ENCODE measurements around the gene ESPNL.

DNA sequence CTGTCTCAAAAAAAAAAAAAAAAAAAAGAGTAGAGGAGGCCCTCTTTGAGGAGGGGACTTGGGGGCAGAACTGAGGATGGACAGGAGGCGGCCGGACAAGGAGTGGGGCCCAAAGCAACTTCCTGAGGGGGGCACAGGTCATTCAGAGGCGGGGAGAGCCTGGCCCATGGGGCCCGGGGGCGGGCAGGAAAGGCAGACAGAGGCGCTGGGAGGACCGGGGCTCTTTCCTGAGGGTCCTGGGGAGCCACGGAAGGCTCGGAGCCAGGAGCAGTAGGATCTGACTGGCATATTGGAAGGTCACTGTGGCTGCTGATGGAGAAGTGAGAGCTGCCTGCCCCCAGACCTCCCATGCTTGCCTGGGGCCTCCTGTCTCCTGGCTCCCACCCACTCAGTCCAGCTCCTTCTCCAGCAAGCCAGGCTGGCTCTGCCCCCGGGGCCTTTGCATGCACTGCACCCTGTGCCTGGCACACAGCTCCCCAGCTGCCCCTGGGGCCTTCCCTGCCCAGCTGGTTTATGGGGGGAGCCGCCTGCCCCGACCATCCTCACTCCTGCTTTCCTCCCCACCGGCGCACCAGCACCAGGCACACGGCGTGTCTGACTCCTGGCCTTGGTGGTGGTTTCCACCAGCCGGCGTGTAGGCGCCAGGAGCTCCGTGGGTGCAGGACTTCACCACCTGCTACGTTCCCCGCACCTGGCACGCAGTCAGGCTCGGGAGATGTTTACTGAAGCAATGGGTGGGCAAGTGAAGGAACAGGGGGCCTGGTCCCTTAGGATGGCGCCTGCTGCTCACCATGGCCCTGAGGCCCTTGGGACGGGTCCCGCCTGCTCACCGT lies 5.6 kb downstream of the ESPNL start:
- TF ChIP-seq, protein P1, sequence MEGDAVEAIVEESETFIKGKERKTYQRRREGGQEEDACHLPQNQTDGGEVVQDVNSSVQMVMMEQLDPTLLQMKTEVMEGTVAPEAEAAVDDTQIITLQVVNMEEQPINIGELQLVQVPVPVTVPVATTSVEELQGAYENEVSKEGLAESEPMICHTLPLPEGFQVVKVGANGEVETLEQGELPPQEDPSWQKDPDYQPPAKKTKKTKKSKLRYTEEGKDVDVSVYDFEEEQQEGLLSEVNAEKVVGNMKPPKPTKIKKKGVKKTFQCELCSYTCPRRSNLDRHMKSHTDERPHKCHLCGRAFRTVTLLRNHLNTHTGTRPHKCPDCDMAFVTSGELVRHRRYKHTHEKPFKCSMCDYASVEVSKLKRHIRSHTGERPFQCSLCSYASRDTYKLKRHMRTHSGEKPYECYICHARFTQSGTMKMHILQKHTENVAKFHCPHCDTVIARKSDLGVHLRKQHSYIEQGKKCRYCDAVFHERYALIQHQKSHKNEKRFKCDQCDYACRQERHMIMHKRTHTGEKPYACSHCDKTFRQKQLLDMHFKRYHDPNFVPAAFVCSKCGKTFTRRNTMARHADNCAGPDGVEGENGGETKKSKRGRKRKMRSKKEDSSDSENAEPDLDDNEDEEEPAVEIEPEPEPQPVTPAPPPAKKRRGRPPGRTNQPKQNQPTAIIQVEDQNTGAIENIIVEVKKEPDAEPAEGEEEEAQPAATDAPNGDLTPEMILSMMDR (conservative IDR thresholded peaks at IDR 0.05), result no peak
- no peak for TF ChIP-seq ZFX (IDR thresholded peaks at IDR 0.05)
